Posterior vena cava (tissue), 2 donors: Measurements from ENCODE around the gene CEP192. TPM values are rescaled to one million over a fixed set of nuclear protein-coding genes. Genes with fewer than 3 reads are reported as not detected.
"Not testable (repeated sequence)": the region's sequence is repeated elsewhere in the genome, so short reads cannot be mapped to it uniquely, and the experiment has no call there.

Source experiments
- DNase-seq: peaks from one replicate; pipeline ENCODE4 v3.0.0-alpha.2; 2020; ENCODE audit warnings: low spot score
- intact Hi-C, 2 donors: fragments of 100-400 bp; cut with DNase I; formaldehyde crosslinking; loops; one replicate each; pipeline versions ENCODE4 v1.14.1 to v1.14.2; 2022 to 2023
- total RNA-seq, 2 donors: library from RNA; stranded (reverse); fragmentation: NEBNext Ultra II Directional; extraction: Animal tissue kit (Norgen Biotek cat#: 25700); gene quantifications; one replicate each; pipeline ENCODE4 v1.2.1, GENCODE V29; 2021
- donor health status: DM: yes; HTN: yes; CAD: no.
- donor health status: DM: yes; HTN: yes; CAD: no.

The CEP192 gene
- total RNA-seq, 2 donors from 2014 or later: 21.1 to 22.7 TPM

- DNase-seq: no peak
- intact Hi-C loops: no loop called here
Measured at GRCh38 chr18:13086906-13087305, 95.7 kb downstream of the CEP192 start.

GRCh38 chr18:13095466-13095865 is 104.3 kb downstream of the CEP192 start:
- intact Hi-C loops: no loop called here
- DNase-seq: peak; percentile 53

GRCh38 chr18:13096232-13096631 is 105.1 kb downstream of the CEP192 start:
- intact Hi-C loops: no loop called here
- DNase-seq: no peak

- intact Hi-C loops: no loop called here
- no peak for DNase-seq
Measured at GRCh38 chr18:13096719-13097118, 105.6 kb downstream of the CEP192 start.

- DNase-seq, intact Hi-C loops: not testable (repeated sequence)
Measured at GRCh38 chr18:13098104-13098503, 106.9 kb downstream of the CEP192 start.

GRCh38 chr18:13099113-13099512 is 108.0 kb downstream of the CEP192 start:
- DNase-seq: peak; percentile 60

GRCh38 chr18:13100942-13101658 is 109.9 kb downstream of the CEP192 start:
- intact Hi-C loops: no loop called here

More at GRCh38 chr18:13099113-13099512, 108.0 kb downstream of the CEP192 start:
- intact Hi-C loops: no loop called here

DNA sequence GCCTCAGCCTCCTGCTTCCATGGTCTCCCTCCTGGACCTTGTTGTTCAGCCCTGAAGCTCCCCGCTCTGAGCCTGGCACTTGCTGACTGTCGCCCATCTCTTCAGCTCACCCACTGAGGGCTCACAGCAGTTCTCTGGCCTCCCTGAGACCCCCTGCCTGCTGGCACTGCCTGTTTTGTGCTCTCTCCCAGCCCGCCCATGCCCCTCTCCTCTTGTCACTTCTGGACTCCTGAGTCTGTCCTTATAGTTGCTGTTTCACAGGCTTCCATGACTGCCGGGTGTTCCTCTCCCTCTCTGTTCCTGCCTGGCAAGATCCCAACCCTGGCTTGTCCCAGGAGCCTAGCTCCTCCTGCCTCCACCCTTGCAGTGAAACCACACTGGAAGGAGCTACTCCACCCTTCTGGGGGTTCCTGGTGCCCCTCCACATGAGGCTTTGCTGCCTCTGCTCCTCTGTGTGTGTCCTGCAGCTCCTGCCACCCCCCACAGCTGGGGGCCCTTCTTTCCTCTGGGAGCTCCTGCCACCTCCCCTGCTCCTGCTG is 110.6 kb downstream of the CEP192 start:
- intact Hi-C loops: no loop called here
- DNase-seq: no peak

More at GRCh38 chr18:13100942-13101658, 109.9 kb downstream of the CEP192 start:
- no peak for DNase-seq

- no peak for DNase-seq
- intact Hi-C loops: no loop called here
Measured at GRCh38 chr18:13103366-13103765, 112.2 kb downstream of the CEP192 start.

DNA sequence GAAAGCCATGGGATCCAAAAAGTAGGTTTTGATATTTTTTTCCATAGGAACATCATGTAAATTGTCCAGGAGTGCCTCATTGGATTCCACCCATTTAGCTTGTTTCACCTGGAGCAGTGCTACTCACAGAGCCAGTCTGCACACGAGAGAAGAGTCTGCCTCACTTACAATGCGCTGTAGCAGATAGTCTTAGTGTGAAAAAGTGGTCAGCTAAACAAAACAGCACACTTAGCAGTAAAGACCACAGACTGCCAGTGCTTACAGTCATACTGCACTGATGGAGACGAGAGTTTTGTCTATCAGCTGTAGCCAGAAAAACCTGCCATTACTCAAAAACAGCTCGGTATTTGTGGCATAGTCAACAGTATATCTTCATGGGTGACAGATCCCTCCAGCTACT is 113.9 kb downstream of the CEP192 start:
- DNase-seq: no peak
- intact Hi-C loops: no loop called here

DNA sequence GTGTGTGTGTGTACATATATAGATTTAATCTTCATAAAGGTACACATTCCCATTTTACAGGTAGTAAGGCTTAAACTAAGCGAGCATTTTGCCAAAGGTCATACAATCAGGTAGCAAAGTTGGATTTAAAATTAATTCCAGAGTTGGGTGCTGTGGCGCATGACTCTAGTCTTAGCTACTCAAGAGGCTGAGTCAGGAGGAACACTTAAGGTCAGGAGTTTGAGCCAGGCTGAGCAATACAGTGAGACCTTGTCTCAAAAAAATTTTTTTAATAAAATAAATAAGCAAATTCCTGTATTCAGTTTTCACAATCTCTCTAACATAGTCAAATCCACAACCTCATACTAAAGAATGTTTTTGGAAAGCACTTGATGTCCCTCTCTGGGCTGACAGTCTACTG is 115.9 kb downstream of the CEP192 start:
- intact Hi-C loops: no loop called here
- no peak for DNase-seq

DNA sequence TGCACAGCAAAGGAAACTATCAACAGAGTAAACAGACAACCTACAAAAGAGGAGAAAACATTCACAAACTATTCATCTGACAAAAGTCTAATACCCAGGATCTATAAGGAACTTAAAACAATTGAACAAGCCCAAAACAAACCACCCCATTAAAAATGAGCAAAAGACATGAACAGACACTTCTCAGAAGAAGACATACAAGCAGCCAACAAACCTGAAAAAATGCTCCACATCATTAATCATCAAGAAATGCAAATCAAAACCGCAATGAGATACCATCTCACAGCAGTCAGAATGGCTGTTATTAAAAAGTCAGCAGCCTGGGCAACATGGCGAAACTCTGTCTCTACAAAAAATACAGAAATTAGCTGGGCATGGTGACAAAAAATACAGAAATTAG is 117.2 kb downstream of the CEP192 start:
- intact Hi-C loops: no loop called here
- DNase-seq: no peak

- intact Hi-C loops: no loop called here
Measured at GRCh38 chr18:13110559-13110958, 119.4 kb downstream of the CEP192 start.

DNA sequence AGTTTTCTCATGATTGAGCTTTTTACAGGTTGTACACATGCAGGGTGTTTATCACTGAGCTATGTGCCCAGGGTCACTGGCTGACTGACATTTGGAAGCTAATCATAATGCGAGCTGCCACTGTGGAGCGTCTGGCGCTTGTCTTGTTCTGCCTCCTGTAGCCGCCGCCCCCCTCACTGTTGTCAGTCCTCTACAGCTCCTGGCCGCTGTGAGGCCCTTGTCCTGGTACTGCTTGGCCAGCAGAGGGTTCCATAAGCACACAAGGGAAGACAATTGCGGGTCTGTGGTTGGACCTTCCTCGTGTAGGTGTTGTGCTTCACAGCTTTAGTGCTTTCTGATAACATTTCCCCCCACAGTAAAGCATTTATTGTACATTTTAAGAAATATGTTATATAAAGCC is 121.8 kb downstream of the CEP192 start:
- DNase-seq: no peak
- intact Hi-C loops: no loop called here

More at GRCh38 chr18:13110559-13110958, 119.4 kb downstream of the CEP192 start:
- no peak for DNase-seq

DNA sequence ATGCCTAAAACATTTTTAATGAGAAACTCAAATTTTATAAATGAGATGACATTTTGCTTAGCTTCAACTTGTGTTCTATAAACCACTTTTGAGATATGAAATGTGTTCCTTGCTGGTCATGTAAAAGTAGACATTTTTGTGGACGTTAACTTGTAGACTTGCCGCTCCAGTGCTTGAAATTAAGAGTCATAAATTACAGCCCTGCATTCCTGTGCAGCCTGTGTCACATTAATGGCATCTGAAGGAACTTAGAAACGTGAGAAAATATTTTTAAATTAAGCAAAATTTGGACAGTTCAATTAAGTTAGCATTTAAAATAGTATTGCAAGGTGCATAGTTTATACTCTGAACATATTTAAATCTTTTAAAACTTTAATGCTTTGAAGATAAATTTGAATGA is 129.1 kb downstream of the CEP192 start:
- intact Hi-C loops: no loop called here
- no peak for DNase-seq

DNA sequence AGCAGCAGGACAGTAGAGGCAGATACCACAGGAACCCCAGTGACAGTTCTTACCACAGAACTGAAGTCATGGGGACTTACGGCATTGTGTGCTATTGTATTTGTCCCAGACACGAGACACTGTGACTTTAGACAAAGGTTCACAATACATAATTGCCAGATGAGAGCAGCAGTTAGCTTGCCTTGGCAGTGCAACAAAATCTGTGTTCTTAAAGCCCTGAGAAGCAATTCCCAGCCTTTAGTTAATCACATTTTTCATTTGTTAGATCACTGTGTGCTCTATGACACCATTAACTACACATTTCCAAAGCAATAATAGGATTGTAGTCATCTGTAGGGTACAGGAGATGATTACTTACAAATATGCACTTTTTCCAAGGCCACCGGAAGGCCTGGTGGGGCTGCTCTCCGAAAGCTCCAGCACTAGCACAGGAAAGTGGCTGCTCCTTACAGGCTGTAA is 129.8 kb downstream of the CEP192 start:
- intact Hi-C loops: no loop called here
- DNase-seq: no peak

DNA sequence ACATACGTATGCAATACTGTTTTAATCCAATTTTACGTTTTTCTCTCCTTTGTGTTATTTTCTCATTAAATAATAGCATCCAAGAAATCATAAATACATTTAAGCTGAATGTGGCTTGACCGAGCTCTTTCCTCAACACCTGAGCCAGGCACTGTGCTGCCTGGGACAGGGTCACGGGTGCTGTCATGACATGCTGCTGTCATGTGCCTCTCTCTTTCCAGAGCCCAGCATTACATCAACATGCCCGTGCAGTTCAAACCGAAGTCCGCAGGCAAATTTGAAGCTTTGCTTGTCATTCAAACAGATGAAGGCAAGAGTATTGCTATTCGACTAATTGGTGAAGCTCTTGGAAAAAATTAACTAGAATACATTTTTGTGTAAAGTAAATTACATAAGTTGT is 133.2 kb downstream of the CEP192 start:
- intact Hi-C loops: no loop called here
- DNase-seq: no peak

GRCh38 chr18:13125191-13125590 is 134.0 kb downstream of the CEP192 start:
- intact Hi-C loops: no loop called here
- no peak for DNase-seq

DNA sequence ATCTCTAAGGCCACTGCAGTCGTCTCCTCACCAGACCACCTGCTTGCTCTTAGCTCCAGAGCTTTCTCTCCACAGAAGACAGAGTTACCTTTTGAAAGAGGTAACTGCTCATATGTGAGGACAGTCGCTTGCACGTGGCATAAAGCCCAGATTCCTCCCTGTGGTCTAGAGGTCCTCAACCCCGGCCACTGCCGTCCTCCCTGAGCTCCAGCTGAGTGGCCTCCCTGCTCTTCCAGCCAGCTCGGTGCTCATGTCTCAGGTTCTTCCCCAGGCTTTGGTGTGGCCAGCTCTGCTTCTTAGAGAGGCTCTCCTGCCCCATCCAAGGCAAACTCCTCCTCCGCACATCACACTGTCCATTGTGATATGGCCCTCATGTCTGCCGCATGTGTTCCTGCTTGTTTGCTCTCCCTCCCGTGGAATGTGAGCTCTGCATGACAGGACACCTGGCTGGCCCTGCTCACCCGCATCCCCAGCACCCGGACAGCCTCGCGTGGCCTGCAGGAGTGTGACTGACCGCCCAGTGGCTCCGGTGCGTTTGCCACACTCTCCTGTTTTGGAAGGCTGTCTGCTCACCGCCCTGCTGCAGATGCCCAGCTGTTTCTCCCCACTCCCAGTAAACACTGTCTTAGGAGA is 135.9 kb downstream of the CEP192 start:
- DNase-seq: no peak
- intact Hi-C loops: no loop called here

DNA sequence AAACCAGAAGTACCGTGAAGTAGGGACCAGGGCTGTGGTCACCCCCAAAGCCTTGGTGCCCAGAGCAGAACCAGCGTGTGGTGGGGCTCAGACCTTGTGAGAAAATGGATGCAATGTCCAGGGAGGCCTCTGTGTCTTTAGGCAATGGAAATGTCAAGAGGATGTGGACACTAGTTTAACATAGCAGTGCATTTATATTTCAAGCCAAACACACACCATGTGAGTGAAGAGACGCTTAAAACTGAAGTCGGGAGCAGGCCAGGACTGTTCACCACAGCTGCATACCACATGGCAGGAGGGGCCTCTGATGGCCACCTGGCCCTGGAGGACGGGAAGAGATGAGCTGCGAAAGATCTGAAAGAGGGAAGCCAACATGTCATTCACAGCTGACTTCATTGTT is 140.1 kb downstream of the CEP192 start:
- DNase-seq: no peak
- intact Hi-C loops: no loop called here
